ENCODE data around the gene CELF4.

CELF4 gene

DNA sequence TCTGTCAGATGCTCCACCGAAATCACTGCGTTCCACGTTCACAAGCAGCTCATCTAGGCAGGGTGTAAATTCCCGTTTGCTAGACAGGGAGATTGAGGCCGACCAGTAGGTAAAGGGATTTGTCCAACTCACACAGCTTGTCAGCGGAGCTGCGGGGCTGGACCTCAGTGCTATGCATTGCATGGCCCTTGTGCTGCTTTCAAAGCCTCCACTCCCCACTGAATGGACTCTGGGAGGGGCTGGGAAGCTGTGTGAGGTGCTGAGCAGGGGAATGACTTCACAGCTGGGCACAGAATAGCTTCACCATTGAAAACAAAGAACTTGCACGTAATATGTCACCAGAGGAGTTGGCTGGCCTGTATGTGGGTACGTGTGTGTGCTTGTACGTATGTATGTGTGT is 21.4 kb downstream of the CELF4 start:
- H3K9me2 ChIP-seq (replicated peaks; ENCODE audit: control insufficient read depth, low read length): no peaks in the 10 kb centered on the region
- no peaks in the 10 kb centered on the region for H3K9me3 ChIP-seq (ENCODE audit: control insufficient read depth, insufficient read depth, low read length)
- no peaks in the 10 kb centered on the region for H3K4me1 ChIP-seq (ENCODE audit: control insufficient read depth, low read length)
- no peaks in the 10 kb centered on the region for H3K36me3 ChIP-seq (ENCODE audit: control insufficient read depth, low read length)
- no peaks in the 10 kb centered on the region for H3K27me3 ChIP-seq (ENCODE audit: control insufficient read depth, low read length)
- TF ChIP-seq CTCF (IDR thresholded peaks at IDR 0.05; ENCODE audit: low read depth, low read length, poor library complexity, severe bottlenecking) (no peak), EZH2phosphoT487 (IDR thresholded peaks at IDR 0.05; ENCODE audit: borderline replicate concordance, low read length) (no peak)
- H4K20me1 ChIP-seq (ENCODE audit: control insufficient read depth, insufficient read depth, low read depth, low read length): no peaks in the 10 kb centered on the region
- H3K4me3 ChIP-seq (ENCODE audit: low read length): no peak overlapping the region
- no peak overlapping the region for H3K4me2 ChIP-seq (ENCODE audit: low read length)
- H3F3A ChIP-seq (ENCODE audit: control insufficient read depth, insufficient read depth): no peaks in the 10 kb centered on the region
- no peak overlapping the region for H3K27ac ChIP-seq (ENCODE audit: low read depth, low read length)
- no peaks in the 10 kb centered on the region for H3K79me2 ChIP-seq (ENCODE audit: control insufficient read depth, low read length)

DNA sequence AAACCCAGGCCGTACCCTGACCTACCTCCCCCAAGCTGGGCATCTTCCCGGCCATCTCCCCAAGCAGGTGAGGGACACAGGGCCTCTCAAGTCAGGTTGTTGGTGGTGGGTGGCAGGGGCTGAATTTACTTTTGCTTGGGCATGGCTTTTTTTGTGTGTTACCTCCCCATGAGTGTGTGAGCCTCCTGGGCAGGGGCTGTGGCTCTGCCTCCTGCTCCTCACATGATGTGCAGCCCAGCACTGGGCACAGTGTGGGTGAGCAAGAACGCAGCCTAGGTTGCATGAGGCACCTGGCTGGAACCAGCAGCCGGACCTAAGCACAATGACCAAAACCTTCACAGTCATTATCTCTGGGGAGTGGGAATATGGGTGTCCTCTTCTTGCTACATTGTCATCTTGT is 22.3 kb downstream of the CELF4 start:
- H3K27me3 ChIP-seq (ENCODE audit: control insufficient read depth, low read length): no peaks in the 10 kb centered on the region
- H3K79me2 ChIP-seq (ENCODE audit: control insufficient read depth, low read length): no peaks in the 10 kb centered on the region
- TF ChIP-seq EZH2phosphoT487 (IDR thresholded peaks at IDR 0.05; ENCODE audit: borderline replicate concordance, low read length): no peak
- TF ChIP-seq CTCF (IDR thresholded peaks at IDR 0.05; ENCODE audit: low read depth, low read length, poor library complexity, severe bottlenecking): no peak
- H3K4me2 ChIP-seq (ENCODE audit: low read length): no peak overlapping the region
- no peaks in the 10 kb centered on the region for H3K4me1 ChIP-seq (ENCODE audit: control insufficient read depth, low read length)
- H3K36me3 ChIP-seq (ENCODE audit: control insufficient read depth, low read length): no peaks in the 10 kb centered on the region
- no peaks in the 10 kb centered on the region for H4K20me1 ChIP-seq (ENCODE audit: control insufficient read depth, insufficient read depth, low read depth, low read length)
- H3K4me3 ChIP-seq (ENCODE audit: low read length): no peak overlapping the region
- H3F3A ChIP-seq (ENCODE audit: control insufficient read depth, insufficient read depth): no peaks in the 10 kb centered on the region
- no peaks in the 10 kb centered on the region for H3K9me3 ChIP-seq (ENCODE audit: control insufficient read depth, insufficient read depth, low read length)
- no peaks in the 10 kb centered on the region for H3K9me2 ChIP-seq (replicated peaks; ENCODE audit: control insufficient read depth, low read length)
- no peak overlapping the region for H3K27ac ChIP-seq (ENCODE audit: low read depth, low read length)

DNA sequence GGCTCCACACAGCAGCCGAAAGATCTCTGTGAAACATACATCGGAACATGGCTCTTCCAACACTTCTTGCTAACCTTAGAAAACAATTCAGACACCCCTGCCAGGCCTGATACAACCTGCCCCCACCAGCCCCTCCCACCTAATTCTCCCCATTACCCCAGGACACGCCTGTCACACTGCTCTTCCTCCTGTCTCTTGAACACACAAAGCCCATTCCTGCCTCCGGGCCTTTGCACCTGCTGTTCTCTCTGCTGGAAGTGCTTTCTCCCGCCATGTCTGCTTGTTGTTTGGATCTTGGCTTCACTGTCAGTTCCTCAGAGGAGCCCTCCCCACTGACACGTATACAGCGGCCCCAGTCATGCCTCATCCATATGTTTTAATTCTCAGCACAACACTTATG is 24.1 kb downstream of the CELF4 start:
- Histone ChIP-seq H3K4me3 (ENCODE audit: low read length) (no peak overlapping the region), H3K27me3 (ENCODE audit: control insufficient read depth, low read length) (no peaks in the 10 kb centered on the region), H3K4me1 (ENCODE audit: control insufficient read depth, low read length) (no peaks in the 10 kb centered on the region; the same call in 1 of the 2 replicates), H3K79me2 (ENCODE audit: control insufficient read depth, low read length) (no peaks in the 10 kb centered on the region), H3K9me3 (ENCODE audit: control insufficient read depth, insufficient read depth, low read length) (no peaks in the 10 kb centered on the region), H3K4me2 (ENCODE audit: low read length) (no peak overlapping the region), H3K9me2 (replicated peaks; ENCODE audit: control insufficient read depth, low read length) (no peaks in the 10 kb centered on the region), H3F3A (ENCODE audit: control insufficient read depth, insufficient read depth) (no peaks in the 10 kb centered on the region), H3K27ac (ENCODE audit: low read depth, low read length) (no peak overlapping the region), H4K20me1 (ENCODE audit: control insufficient read depth, insufficient read depth, low read depth, low read length) (no peaks in the 10 kb centered on the region), H3K36me3 (ENCODE audit: control insufficient read depth, low read length) (no peaks in the 10 kb centered on the region)
- TF ChIP-seq EZH2phosphoT487 (IDR thresholded peaks at IDR 0.05; ENCODE audit: borderline replicate concordance, low read length): no peak
- TF ChIP-seq CTCF (IDR thresholded peaks at IDR 0.05; ENCODE audit: low read depth, low read length, poor library complexity, severe bottlenecking): no peak
